ENCODE measurements around the gene LGALS3. TPM values are rescaled to one million over a fixed set of nuclear protein-coding genes. Genes with fewer than 3 reads are reported as not detected.

The LGALS3 gene
- total RNA-seq, 1 donor from 2014 or later, result 17.1 TPM

DNA sequence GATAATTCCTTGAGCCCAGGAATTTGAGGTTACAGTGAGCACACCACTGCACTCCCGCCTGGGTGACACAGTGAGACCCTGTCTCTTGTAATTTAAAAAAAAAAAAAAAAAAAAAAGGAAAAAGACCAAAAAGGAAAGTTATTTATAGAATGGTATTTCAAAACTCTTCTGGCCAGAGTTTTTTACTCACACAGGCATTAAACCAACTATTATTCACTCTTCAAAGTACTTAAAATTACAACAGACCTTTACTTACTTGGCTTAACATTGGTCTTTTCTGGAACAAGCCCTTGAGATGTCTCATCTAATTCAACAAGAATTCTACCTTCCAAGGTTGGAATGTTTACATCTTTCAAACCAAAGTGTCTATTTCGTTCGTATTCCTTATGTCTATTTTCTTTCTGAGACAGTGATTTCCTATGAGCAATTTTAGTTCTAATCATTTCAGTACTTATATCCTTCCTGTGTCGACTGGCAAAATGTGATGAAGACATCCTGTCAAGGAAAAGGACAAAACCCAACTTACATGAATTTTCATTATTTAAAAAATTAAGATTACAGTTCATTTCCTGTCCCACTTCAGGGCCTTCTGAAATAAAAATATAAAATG lies 59.7 kb downstream of the LGALS3 start:
- Mint-ChIP-seq H3K27me3 (ENCODE audit: low read depth) (no peaks in the 10 kb centered on the region), H3K4me1 (peaks cover 22% of the 10 kb centered on the region), H3K9me3 (peaks cover 5% of the 10 kb centered on the region), H3K4me3 (no peak overlapping the region), H3K36me3 (peaks cover 1% of the 10 kb centered on the region), H3K27ac (no peak overlapping the region)
- no peak for TF ChIP-seq CTCF (IDR thresholded peaks at IDR 0.05; ENCODE audit: unreplicated experiment)
- DNase-seq (ENCODE audit: low spot score in 2 of 2, unreplicated experiment in 2 of 2), result no peak

DNA sequence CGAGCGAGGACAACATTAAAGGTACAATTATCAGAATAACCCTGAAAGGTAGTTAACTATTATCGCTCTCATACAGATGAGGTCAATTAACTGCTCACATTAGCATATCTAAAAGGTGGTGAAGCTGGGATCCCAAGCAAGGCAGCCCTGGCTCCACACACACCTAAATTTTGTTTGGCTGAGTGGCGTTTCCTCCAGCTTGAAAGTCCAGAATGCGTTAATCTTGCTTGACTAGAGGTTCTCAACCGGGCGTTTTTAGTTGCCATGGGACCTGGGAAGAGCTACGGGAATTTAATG lies 61.8 kb downstream of the LGALS3 start:
- TF ChIP-seq CTCF (IDR thresholded peaks at IDR 0.05; ENCODE audit: unreplicated experiment), result no peak
- no peaks in the 10 kb centered on the region for H3K27me3 Mint-ChIP-seq (ENCODE audit: low read depth)
- no peak for DNase-seq (ENCODE audit: low spot score in 2 of 2, unreplicated experiment in 2 of 2)
- H3K4me3 Mint-ChIP-seq, result peak overlapping the region; percentile 98
- H3K4me1 Mint-ChIP-seq, result peaks cover 22% of the 10 kb centered on the region
- peak overlapping the region; percentile 92 for H3K27ac Mint-ChIP-seq
- H3K36me3 Mint-ChIP-seq, result peaks cover 1% of the 10 kb centered on the region
- peaks cover 5% of the 10 kb centered on the region for H3K9me3 Mint-ChIP-seq

DNA sequence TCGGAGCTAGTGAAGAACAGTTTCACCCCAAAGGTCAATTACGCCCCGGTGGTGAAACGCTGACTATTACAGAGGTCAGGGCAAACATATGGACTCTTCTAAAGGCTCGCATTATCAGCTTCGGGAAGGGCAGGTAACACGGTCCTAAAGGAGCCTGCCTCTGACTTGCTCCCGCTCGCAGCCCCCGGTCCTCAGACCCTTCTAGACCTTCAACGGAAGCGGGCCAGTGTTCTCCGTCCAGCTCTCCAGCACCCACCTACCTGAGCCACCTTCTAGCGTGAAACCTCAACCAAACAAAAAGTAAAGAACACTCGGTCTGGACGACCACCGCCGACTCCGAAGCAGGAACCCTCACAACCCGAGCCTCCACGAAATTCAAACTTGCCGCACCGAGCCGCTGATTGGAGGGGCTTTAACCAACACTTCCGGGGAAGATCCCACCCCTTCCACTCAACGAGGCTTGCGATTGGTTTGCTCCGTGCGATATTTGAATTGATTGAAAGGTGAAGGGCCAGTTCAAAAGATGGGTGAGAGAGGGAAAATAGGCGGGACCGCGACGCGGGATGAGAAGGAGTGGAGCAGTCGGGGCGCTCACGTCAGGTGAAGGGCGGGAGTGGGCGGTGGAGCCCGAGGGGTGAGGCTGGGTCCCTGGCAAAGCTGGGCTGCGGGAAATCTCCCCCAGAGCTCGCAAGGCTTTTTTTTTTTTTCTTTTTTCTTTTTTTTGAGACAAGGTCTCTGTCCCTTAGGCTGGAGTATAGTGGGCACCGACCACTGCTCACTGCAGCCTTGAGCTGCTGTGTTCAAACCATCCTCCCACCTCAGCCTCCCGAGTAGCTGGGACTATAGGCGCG lies 62.4 kb downstream of the LGALS3 start, which contains the start of gene DLGAP5:
Gene DLGAP5, minus strand, starts transcription at position 383 of the 851 bp plus-strand sequence. CDS start 2,406 bp downstream, outside the sequence.
- H3K4me1 Mint-ChIP-seq, result peaks cover 22% of the 10 kb centered on the region
- peak; percentile 76 to 89 for DNase-seq (ENCODE audit: low spot score in 2 of 2, unreplicated experiment in 2 of 2)
- peak within 1 kb of the TSS; percentile 98 for H3K4me3 Mint-ChIP-seq
- peaks cover 1% of the 10 kb centered on the region for H3K36me3 Mint-ChIP-seq
- no peak for TF ChIP-seq CTCF (IDR thresholded peaks at IDR 0.05; ENCODE audit: unreplicated experiment)
- peak within 1 kb of the TSS; percentile 92 for H3K27ac Mint-ChIP-seq
- H3K9me3 Mint-ChIP-seq, result peaks cover 5% of the 10 kb centered on the region
- no peaks in the 10 kb centered on the region for H3K27me3 Mint-ChIP-seq (ENCODE audit: low read depth)

GRCh38 chr14:55192054-55192621 lies 63.1 kb downstream of the LGALS3 start:
- peak overlapping the region; percentile 98 for H3K4me3 Mint-ChIP-seq
- DNase-seq (ENCODE audit: low spot score in 2 of 2, unreplicated experiment in 2 of 2), result no peak
- H3K4me1 Mint-ChIP-seq, result peaks cover 22% of the 10 kb centered on the region
- H3K27ac Mint-ChIP-seq, result peak overlapping the region; percentile 92
- peaks cover 5% of the 10 kb centered on the region for H3K9me3 Mint-ChIP-seq
- H3K27me3 Mint-ChIP-seq (ENCODE audit: low read depth), result no peaks in the 10 kb centered on the region
- no peak for TF ChIP-seq CTCF (IDR thresholded peaks at IDR 0.05; ENCODE audit: unreplicated experiment)
- H3K36me3 Mint-ChIP-seq, result peaks cover 1% of the 10 kb centered on the region

DNA sequence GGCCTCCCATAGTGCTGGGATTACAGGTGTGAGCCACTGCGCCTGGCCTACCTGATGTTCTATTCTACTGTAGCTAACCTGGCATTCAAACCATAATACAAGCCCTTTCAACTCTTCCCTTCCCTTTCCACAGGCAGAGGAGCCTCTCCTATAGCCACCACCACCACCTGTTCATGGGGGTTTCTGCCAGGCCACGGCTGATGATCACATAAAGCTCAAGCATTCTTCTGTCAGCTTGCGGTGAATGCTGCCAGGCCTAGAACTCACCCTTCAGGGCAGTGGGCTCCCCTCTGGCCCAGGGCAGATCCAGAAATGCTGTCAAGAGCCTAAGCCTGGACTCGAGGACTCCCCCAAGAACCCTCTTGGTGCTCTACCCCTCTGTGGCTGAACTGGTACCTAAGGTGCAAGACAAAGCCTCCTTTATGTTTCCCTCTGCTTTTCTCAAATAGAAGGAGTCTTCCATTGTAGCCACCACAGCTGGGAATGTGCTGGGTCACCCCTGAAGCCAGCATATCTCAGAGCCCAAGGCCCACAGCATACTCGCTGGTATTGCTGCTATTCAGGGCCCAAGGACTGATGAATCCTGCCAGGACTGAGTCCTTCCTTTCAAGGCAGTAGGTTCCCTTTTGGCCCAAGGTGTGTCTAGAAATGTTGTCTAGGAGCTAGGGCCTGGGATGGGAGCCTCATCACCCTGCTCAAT lies 65.8 kb downstream of the LGALS3 start:
- no peak for DNase-seq (ENCODE audit: low spot score in 2 of 2, unreplicated experiment in 2 of 2)
- H3K4me1 Mint-ChIP-seq, result peaks cover 15% of the 10 kb centered on the region
- no peaks in the 10 kb centered on the region for H3K27me3 Mint-ChIP-seq (ENCODE audit: low read depth)
- no peak for TF ChIP-seq CTCF (IDR thresholded peaks at IDR 0.05; ENCODE audit: unreplicated experiment)
- no peak overlapping the region for H3K27ac Mint-ChIP-seq
- H3K4me3 Mint-ChIP-seq, result no peak overlapping the region
- H3K36me3 Mint-ChIP-seq, result no peaks in the 10 kb centered on the region
- peaks cover 5% of the 10 kb centered on the region for H3K9me3 Mint-ChIP-seq

Other genes with a start within 250 kb of the LGALS3 start
- gene GCH1, start 226.4 kb upstream of the LGALS3 start, total RNA-seq, result 3.1 to 3.6 TPM (median 3.5 TPM) in 3 replicates
- gene WDHD1, start 102.2 kb upstream of the LGALS3 start, total RNA-seq, result 15.5 to 16.9 TPM (median 16.1 TPM) in 3 replicates
- 20.6 to 22.1 TPM (median 21.6 TPM) in 3 replicates for gene SOCS4, start 102.0 kb upstream of the LGALS3 start, total RNA-seq
- 116 to 120 TPM (median 119 TPM) in 3 replicates for gene MAPK1IP1L, start 77.6 kb upstream of the LGALS3 start, total RNA-seq
- 20.3 to 24.5 TPM (median 23.0 TPM) in 3 replicates for gene DLGAP5, start 62.3 kb downstream of the LGALS3 start, total RNA-seq
- 35.9 to 38.7 TPM (median 38.0 TPM) in 3 replicates for gene FBXO34, start 142.2 kb downstream of the LGALS3 start, total RNA-seq